ENCODE results near the gene NDST3. TPM values are rescaled to one million over a fixed set of nuclear protein-coding genes. Genes with fewer than 3 reads are reported as not detected.

Gene NDST3
- 0.74 TPM for total RNA-seq

DNA sequence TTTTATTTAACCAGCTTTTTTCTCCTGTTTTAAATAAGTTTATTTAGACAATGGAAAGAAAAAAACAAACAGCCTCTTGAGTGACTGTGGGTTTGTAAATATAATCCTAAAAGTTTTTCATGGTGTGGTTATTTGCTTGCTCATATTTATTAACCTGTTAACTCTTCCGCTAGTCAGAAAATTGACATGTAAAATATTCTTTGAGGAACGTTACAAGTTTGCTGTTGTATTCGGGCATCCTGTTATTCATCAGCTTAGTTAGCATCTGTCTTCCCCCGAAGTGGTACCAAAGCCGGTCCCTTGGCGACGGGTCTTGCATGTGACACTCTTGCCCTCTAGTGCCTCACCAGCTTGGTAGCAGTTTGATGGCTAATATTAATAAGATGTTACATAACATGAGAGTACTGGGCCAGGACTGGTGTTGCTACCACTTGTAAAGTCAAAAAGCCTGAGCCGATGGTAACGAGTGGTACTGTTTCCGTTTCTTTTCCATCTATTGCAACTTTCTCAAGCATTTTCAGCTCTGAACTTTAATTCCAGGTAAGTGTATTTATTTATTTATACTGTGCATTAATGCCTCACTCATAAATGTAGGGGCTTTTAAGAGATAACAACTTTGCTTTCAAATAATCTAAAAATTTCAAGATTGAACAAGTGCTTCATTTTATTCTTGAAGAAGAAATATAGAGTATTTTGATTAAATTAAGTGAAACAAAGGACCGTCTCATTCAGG, at the start of gene NDST3:
Gene NDST3, plus strand, starts transcription at position 434 of the 733 bp plus-strand sequence. CDS start 19,425 bp downstream, outside the sequence.
- Histone ChIP-seq H3K27ac (peak within 1 kb of the TSS; percentile 58), H3K4me3 (peak within 1 kb of the TSS; percentile 48 to 56), H3K9me3 (no peaks in the 10 kb centered on the region), H3K27me3 (no peaks in the 10 kb centered on the region), H3K4me1 (no peaks in the 10 kb centered on the region), H3K36me3 (no peaks in the 10 kb centered on the region)
- peak in 1 of 2 donors; percentile 88 for DNase-seq (ENCODE audit: extremely low spot score in 2 of 2)
- intact Hi-C loops (cut with DNase I) = no loop called here
- TF ChIP-seq POLR2A (IDR thresholded peaks at IDR 0.05) (no peak), POLR2AphosphoS5 (IDR thresholded peaks at IDR 0.05; ENCODE audit: insufficient read depth in 1 of 2, low read depth in 1 of 2) (no peak)
- TF ChIP-seq, protein P1, sequence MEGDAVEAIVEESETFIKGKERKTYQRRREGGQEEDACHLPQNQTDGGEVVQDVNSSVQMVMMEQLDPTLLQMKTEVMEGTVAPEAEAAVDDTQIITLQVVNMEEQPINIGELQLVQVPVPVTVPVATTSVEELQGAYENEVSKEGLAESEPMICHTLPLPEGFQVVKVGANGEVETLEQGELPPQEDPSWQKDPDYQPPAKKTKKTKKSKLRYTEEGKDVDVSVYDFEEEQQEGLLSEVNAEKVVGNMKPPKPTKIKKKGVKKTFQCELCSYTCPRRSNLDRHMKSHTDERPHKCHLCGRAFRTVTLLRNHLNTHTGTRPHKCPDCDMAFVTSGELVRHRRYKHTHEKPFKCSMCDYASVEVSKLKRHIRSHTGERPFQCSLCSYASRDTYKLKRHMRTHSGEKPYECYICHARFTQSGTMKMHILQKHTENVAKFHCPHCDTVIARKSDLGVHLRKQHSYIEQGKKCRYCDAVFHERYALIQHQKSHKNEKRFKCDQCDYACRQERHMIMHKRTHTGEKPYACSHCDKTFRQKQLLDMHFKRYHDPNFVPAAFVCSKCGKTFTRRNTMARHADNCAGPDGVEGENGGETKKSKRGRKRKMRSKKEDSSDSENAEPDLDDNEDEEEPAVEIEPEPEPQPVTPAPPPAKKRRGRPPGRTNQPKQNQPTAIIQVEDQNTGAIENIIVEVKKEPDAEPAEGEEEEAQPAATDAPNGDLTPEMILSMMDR (IDR thresholded peaks at IDR 0.05) = no peak

DNA sequence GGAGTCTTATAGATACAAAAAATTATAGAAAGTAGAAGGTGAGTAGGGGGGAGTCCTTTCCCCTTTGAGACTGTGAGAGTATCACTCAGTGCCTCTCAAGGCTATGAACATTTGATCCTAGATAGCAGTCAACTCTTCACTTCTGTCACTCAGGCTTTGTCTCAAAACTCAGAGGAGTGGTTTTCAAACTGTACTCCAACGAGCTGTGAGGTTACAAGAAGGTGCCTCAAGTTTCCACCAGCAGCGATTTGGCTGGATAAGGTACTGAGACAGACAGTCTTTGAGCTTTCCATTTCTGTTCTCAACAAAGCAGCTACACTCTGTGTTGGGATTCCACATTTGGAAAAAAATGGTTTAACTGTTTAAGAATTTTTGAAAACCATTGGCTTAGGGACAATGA, 48.0 kb upstream of the NDST3 start:
- Histone ChIP-seq H3K4me3 (no peak overlapping the region), H3K36me3 (no peaks in the 10 kb centered on the region), H3K4me1 (no peaks in the 10 kb centered on the region), H3K27me3 (no peaks in the 10 kb centered on the region), H3K27ac (no peak overlapping the region), H3K9me3 (no peaks in the 10 kb centered on the region)
- DNase-seq (ENCODE audit: extremely low spot score in 2 of 2) = no peak
- no peak for TF ChIP-seq POLR2AphosphoS5 (IDR thresholded peaks at IDR 0.05; ENCODE audit: insufficient read depth in 1 of 2, low read depth in 1 of 2)
- TF ChIP-seq, protein P1 (IDR thresholded peaks at IDR 0.05) = no peak
- no peak for TF ChIP-seq POLR2A (IDR thresholded peaks at IDR 0.05)
- intact Hi-C loops (cut with DNase I) = no loop called here

DNA sequence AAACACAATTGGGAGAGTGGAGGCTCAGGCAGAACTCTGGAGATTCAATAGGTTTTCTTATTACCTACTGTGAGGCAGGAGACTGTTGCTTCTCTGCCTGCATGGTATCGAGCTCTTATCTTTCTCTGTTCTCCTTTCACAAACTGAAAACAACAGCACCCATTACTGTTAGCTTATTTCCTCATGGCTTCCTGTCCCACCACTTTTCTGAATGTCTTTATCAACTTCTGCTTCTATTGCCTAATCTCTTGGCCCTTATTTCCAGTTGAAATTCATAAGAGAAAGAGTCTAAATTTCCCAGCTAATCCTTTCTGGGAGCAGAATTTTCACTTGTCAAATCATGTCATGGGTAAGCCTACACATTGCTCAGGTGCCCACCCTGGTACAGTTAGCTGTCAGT, 46.8 kb upstream of the NDST3 start:
- Histone ChIP-seq H3K9me3 (no peaks in the 10 kb centered on the region), H3K27ac (no peak overlapping the region), H3K36me3 (no peaks in the 10 kb centered on the region), H3K4me1 (no peaks in the 10 kb centered on the region), H3K27me3 (no peaks in the 10 kb centered on the region), H3K4me3 (no peak overlapping the region)
- TF ChIP-seq POLR2AphosphoS5 (IDR thresholded peaks at IDR 0.05; ENCODE audit: insufficient read depth in 1 of 2, low read depth in 1 of 2) = no peak
- TF ChIP-seq, protein P1 (IDR thresholded peaks at IDR 0.05) = no peak
- TF ChIP-seq POLR2A (IDR thresholded peaks at IDR 0.05) = no peak
- intact Hi-C loops (cut with DNase I) = no loop called here
- DNase-seq (ENCODE audit: extremely low spot score in 2 of 2) = no peak

DNA sequence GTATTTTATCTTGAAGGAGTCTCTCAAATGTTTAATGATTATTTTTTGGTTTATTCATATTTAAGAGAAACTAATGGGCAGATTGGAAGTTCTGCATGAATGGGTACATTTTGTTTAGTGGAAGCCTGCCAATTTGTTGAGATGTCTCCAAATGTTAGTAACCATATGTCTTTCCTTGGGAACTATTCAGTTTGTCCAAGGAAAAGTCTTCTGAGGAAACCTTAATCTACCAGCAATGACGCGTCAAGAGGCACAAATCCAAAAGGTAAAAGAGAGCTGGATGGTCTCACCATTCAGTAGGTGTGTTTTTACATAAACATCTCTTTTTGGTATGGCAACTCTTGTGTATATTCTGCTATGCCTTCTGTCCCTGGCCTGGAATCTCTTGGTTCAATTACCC, 37.4 kb upstream of the NDST3 start:
- Histone ChIP-seq H3K4me3 (no peak overlapping the region), H3K9me3 (no peaks in the 10 kb centered on the region), H3K4me1 (no peaks in the 10 kb centered on the region), H3K27me3 (no peaks in the 10 kb centered on the region), H3K36me3 (no peaks in the 10 kb centered on the region), H3K27ac (no peak overlapping the region)
- no peak for DNase-seq (ENCODE audit: extremely low spot score in 2 of 2)
- intact Hi-C loops (cut with DNase I) = no loop called here
- TF ChIP-seq POLR2A (IDR thresholded peaks at IDR 0.05) (no peak), POLR2AphosphoS5 (IDR thresholded peaks at IDR 0.05; ENCODE audit: insufficient read depth in 1 of 2, low read depth in 1 of 2) (no peak)
- TF ChIP-seq, protein P1 (IDR thresholded peaks at IDR 0.05) = no peak

DNA sequence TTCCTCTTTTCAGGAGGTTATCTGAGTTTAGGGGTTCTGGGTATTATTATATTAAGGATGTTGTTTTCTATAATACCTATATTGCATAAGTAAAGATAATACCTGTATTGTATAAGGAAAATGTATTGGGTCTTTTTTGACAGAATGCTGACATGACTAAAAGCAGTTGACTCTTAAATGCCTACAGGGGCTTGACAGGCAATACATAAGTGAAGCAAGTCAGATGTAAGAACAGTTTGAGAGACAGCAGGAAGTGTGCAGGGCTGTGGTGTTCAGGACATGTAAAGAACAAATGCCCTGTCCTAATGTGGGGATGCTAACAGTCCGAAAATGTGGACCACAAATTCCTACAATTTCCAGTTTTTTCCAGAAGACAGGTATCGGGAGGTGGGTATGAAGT, 30.2 kb upstream of the NDST3 start:
- DNase-seq (ENCODE audit: extremely low spot score in 2 of 2) = no peak
- Histone ChIP-seq H3K27me3 (no peaks in the 10 kb centered on the region), H3K4me1 (no peaks in the 10 kb centered on the region), H3K9me3 (no peaks in the 10 kb centered on the region), H3K27ac (no peak overlapping the region), H3K36me3 (no peaks in the 10 kb centered on the region), H3K4me3 (no peak overlapping the region)
- TF ChIP-seq, protein P1 (IDR thresholded peaks at IDR 0.05) = no peak
- TF ChIP-seq POLR2A (IDR thresholded peaks at IDR 0.05) (no peak), POLR2AphosphoS5 (IDR thresholded peaks at IDR 0.05; ENCODE audit: insufficient read depth in 1 of 2, low read depth in 1 of 2) (no peak)
- intact Hi-C loops (cut with DNase I) = no loop called here
